Inferior parietal cortex (tissue), 1 donor: ENCODE measurements around the gene HOXB5.

Source experiments
- DNase-seq: peaks from one replicate; pipeline ENCODE4 v3.0.0-alpha.2; 2016; ENCODE audit errors: extremely low spot score

The HOXB5 gene

GRCh38 chr17:48559840-48560817 is 33.5 kb downstream of the HOXB5 start:
- no peak for DNase-seq

GRCh38 chr17:48559122-48559839 is 34.3 kb downstream of the HOXB5 start:
- no peak for DNase-seq

- no peak for DNase-seq
These were observed 34.8 kb downstream of the HOXB5 start for GRCh38 chr17:48558831-48559121.

GRCh38 chr17:48558057-48558830 is 35.3 kb downstream of the HOXB5 start:
- no peak for DNase-seq

GRCh38 chr17:48556576-48557401 is 36.8 kb downstream of the HOXB5 start:
- DNase-seq = no peak

- DNase-seq = no peak
These were observed 37.4 kb downstream of the HOXB5 start for GRCh38 chr17:48556229-48556575.

GRCh38 chr17:48555258-48556228 is 38.0 kb downstream of the HOXB5 start:
- DNase-seq = no peak

GRCh38 chr17:48554412-48555257 is 38.9 kb downstream of the HOXB5 start:
- no peak for DNase-seq

GRCh38 chr17:48553826-48554225 is 39.8 kb downstream of the HOXB5 start:
- DNase-seq = no peak

- DNase-seq = no peak
These were observed 40.4 kb downstream of the HOXB5 start for GRCh38 chr17:48553190-48553547.

GRCh38 chr17:48552466-48553189 is 41.0 kb downstream of the HOXB5 start:
- no peak for DNase-seq

GRCh38 chr17:48551596-48552465 is 41.7 kb downstream of the HOXB5 start:
- no peak for DNase-seq

GRCh38 chr17:48551214-48551555 is 42.4 kb downstream of the HOXB5 start:
- no peak for DNase-seq

- no peak for DNase-seq
These were observed 42.9 kb downstream of the HOXB5 start for GRCh38 chr17:48550502-48551213.

GRCh38 chr17:48549914-48550501 is 43.6 kb downstream of the HOXB5 start:
- DNase-seq = no peak

GRCh38 chr17:48549281-48549630 is 44.3 kb downstream of the HOXB5 start:
- no peak for DNase-seq
